Measurements from ENCODE around the gene F5.
A peak's percentile ranks its signal among the peaks of the same experiment; 100 is the strongest.

Gene F5

DNA sequence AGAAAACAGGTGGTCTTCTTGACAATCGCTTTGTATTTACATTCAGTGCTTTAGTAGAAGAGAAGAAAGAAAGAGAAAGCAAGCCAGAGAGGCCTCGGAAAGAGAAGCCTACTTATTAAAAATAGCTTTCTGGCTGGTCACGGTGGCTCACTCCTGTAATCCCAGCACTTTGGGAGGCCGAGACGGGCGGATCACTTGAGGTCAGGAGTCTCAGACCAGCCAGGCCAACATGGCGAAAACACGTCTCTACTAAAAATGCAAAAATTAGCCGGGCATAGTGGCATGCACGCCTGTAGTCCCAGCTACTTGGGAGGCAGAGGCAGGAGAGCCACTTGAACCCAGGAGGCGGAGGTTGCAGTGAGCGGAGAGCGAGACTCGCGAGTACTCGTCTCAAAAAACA lies 98.7 kb downstream of the F5 start:
- TF ChIP-seq CTCF (IDR thresholded peaks at IDR 0.05; ENCODE audit: poor library complexity, severe bottlenecking), result no peak
- peaks cover 13% of the 10 kb centered on the region for H3K4me1 ChIP-seq (ENCODE audit: insufficient read depth, poor library complexity, severe bottlenecking)
- no peak overlapping the region for H3K4me3 ChIP-seq (ENCODE audit: severe bottlenecking)
- ATAC-seq (ENCODE audit: low read depth), result no peak
- no peak for DNase-seq (ENCODE audit: low spot score)
- peak overlapping the region; percentile 97 for H3K27ac ChIP-seq (ENCODE audit: poor library complexity, severe bottlenecking)
- H3K9me3 ChIP-seq (ENCODE audit: severe bottlenecking), result no peaks in the 10 kb centered on the region
- H3K27me3 ChIP-seq (ENCODE audit: insufficient read depth, poor library complexity, severe bottlenecking), result no peaks in the 10 kb centered on the region
- H3K36me3 ChIP-seq (ENCODE audit: low read depth), result no peaks in the 10 kb centered on the region

- Histone ChIP-seq H3K27ac (ENCODE audit: poor library complexity, severe bottlenecking) (peak overlapping the region; percentile 97), H3K27me3 (ENCODE audit: insufficient read depth, poor library complexity, severe bottlenecking) (no peaks in the 10 kb centered on the region), H3K4me1 (ENCODE audit: insufficient read depth, poor library complexity, severe bottlenecking) (peaks cover 13% of the 10 kb centered on the region), H3K36me3 (ENCODE audit: low read depth) (no peaks in the 10 kb centered on the region), H3K9me3 (ENCODE audit: severe bottlenecking) (no peaks in the 10 kb centered on the region), H3K4me3 (ENCODE audit: severe bottlenecking) (peak overlapping the region; percentile 62)
- no peak for TF ChIP-seq CTCF (IDR thresholded peaks at IDR 0.05; ENCODE audit: poor library complexity, severe bottlenecking)
- no peak for ATAC-seq (ENCODE audit: low read depth)
- no peak for DNase-seq (ENCODE audit: low spot score)
These were observed 99.1 kb downstream of the F5 start for GRCh38 chr1:169487133-169487532.

DNA sequence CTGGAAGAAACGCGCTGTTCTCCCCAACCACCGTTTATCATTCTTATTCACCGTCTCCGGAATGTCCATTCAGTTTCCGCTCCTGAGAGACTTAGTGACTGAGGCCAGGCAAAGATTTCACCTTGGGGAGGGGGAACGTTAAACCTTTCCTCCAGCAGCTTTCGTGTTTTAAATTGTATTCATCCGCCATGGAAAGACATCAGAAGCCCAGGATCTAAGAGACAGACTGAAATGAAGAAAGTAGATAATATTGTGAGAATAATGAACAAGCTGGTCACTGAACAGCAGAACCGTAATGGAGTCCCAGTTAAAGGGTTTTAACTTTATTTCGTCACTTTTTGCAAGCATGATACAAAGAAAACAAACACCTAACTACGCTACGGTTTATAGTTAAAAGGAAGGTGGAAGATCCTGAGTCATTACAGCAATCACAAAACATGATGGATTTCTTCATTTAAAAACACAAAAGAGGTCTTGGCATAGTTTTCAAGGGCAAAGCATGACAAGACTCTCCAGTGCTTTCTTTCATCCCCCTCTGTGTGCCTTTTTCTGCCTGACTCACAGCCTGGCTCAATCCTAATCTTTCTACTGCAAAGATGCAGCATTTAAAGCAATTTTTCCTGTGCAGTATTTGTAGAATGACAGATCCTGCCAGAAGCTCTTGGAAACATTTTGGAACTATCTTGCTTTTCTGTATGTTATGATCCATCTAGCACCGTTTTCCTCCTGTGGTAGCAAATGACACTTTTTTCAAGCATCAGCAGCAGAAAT lies 99.8 kb downstream of the F5 start:
- Histone ChIP-seq H3K36me3 (ENCODE audit: low read depth) (no peaks in the 10 kb centered on the region), H3K27me3 (ENCODE audit: insufficient read depth, poor library complexity, severe bottlenecking) (no peaks in the 10 kb centered on the region), H3K27ac (ENCODE audit: poor library complexity, severe bottlenecking) (peak overlapping the region; percentile 97), H3K4me3 (ENCODE audit: severe bottlenecking) (peak overlapping the region; percentile 62), H3K4me1 (ENCODE audit: insufficient read depth, poor library complexity, severe bottlenecking) (peaks cover 13% of the 10 kb centered on the region), H3K9me3 (ENCODE audit: severe bottlenecking) (no peaks in the 10 kb centered on the region)
- DNase-seq (ENCODE audit: low spot score) (no peak), ATAC-seq (ENCODE audit: low read depth) (no peak)
- no peak for TF ChIP-seq CTCF (IDR thresholded peaks at IDR 0.05; ENCODE audit: poor library complexity, severe bottlenecking)

- peak within 1 kb of the TSS; percentile 97 for H3K27ac ChIP-seq (ENCODE audit: poor library complexity, severe bottlenecking)
These were observed 100.6 kb downstream of the F5 start, which contains the start of gene SLC19A2 for GRCh38 chr1:169485431-169486280. TSS of gene SLC19A2 (minus strand) at chr1:169485944. CDS start at chr1:169485766, 178 bp downstream.

More at GRCh38 chr1:169485431-169486280, 100.6 kb downstream of the F5 start, which contains the start of gene SLC19A2:
- peak; percentile 96 for ATAC-seq (ENCODE audit: low read depth)
- H3K4me1 ChIP-seq (ENCODE audit: insufficient read depth, poor library complexity, severe bottlenecking), result peaks cover 13% of the 10 kb centered on the region
- DNase-seq (ENCODE audit: low spot score), result peak; percentile 99
- H3K9me3 ChIP-seq (ENCODE audit: severe bottlenecking), result no peaks in the 10 kb centered on the region
- peak within 1 kb of the TSS; percentile 62 for H3K4me3 ChIP-seq (ENCODE audit: severe bottlenecking)
- TF ChIP-seq CTCF (IDR thresholded peaks at IDR 0.05; ENCODE audit: poor library complexity, severe bottlenecking), result peak; percentile 31
- no peaks in the 10 kb centered on the region for H3K36me3 ChIP-seq (ENCODE audit: low read depth)
- H3K27me3 ChIP-seq (ENCODE audit: insufficient read depth, poor library complexity, severe bottlenecking), result no peaks in the 10 kb centered on the region

Data from RWPE2 (cell line).